Posterior vena cava (tissue), 2 donors: ENCODE measurements around the gene AMBP. TPM values are rescaled to one million over a fixed set of nuclear protein-coding genes. Genes with fewer than 3 reads are reported as not detected.
"Not testable (repeated sequence)": the region's sequence is repeated elsewhere in the genome, so short reads cannot be mapped to it uniquely, and the experiment has no call there.

ENCODE experiments used
- DNase-seq: peaks from one replicate; pipeline ENCODE4 v3.0.0-alpha.2; 2020; ENCODE audit warnings: low spot score
- intact Hi-C, 2 donors: fragments of 100-400 bp; cut with DNase I; formaldehyde crosslinking; loops; one replicate each; pipeline versions ENCODE4 v1.14.1 to v1.14.2; 2022 to 2023
- total RNA-seq, 2 donors: library from RNA; stranded (reverse); fragmentation: NEBNext Ultra II Directional; extraction: Animal tissue kit (Norgen Biotek cat#: 25700); gene quantifications; one replicate each; pipeline ENCODE4 v1.2.1, GENCODE V29; 2021
- donor health status: DM: yes; HTN: yes; CAD: no.
- donor health status: DM: yes; HTN: yes; CAD: no.

AMBP gene
- total RNA-seq, 2 donors from 2014 or later = 0.65 TPM; not detected in 1

- peak; percentile 76 for DNase-seq
- intact Hi-C loops = no loop called here
Measured at GRCh38 chr9:114096041-114096511, 18.0 kb upstream of the AMBP start.

GRCh38 chr9:114094971-114095370, 16.9 kb upstream of the AMBP start:
- peak; percentile 73 for DNase-seq
- intact Hi-C loops = no loop called here

GRCh38 chr9:114093761-114094505, 15.8 kb upstream of the AMBP start:
- intact Hi-C loops = no loop called here
- peak; percentile 28 for DNase-seq

DNA sequence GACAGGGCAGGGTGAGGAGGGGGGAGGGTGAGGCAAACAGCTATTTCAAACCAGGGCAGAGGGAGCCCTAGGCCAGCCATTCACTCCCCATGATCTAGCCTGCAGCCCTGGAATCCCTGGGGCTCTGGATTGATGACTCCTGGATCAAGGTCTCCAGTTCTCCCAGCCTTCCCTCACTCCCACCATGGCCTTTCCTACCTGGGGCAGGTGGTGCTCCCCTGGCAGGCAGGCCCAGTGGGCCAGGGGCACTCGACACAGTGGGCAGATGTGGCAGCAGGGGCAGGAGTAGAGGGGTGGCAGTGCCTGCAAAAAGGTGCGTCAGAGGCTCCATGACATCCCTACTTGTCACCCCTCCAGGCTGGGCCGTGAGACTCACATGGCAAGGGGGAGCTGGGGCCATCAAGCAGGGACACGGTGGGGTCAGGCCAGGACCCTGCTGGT, 15.0 kb upstream of the AMBP start:
- DNase-seq = peak; percentile 65
- intact Hi-C loops = no loop called here

DNA sequence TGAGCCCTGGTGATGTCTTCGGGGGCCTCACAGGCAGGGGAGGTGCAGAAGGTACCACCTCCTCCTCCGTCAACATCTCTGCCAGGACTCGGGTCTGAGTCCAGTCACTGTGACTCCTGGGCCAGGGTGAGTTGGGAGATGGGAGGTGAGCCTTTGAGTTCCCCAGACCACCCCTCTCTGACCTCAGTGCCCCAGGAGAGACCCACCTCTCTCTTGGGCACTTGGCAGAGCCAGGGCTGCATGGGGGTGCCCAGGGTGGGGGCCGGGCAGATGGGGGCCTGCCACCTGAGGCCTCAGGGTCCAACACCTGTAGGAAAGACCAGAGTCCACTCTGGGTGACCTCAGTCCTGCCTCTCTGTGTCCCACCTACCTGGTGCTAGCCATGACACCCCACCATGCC, 14.2 kb upstream of the AMBP start:
- intact Hi-C loops = no loop called here
- DNase-seq = peak; percentile 64

- DNase-seq = peak; percentile 74
- intact Hi-C loops = no loop called here
Measured at GRCh38 chr9:114091711-114092110, 13.6 kb upstream of the AMBP start.

DNA sequence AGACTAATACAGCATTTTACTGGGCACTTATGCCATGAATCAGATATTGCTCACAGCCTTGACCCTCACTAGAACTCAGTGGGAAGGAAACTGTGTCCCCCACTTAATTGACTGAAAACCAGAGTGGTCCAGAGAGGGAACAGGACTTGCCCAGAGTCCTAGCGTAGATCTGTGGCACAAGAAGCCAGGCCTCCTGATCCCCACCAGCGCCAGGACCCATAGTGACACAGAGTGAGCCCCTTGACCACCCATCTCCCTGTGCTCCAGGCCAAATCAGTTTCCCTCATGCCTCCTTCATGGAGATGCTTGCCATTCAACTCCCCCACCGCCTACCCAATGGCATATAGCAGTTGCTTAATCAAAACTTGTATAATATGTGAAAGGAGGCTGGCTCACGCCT, 12.7 kb upstream of the AMBP start:
- intact Hi-C loops = no loop called here
- peak; percentile 56 for DNase-seq

DNA sequence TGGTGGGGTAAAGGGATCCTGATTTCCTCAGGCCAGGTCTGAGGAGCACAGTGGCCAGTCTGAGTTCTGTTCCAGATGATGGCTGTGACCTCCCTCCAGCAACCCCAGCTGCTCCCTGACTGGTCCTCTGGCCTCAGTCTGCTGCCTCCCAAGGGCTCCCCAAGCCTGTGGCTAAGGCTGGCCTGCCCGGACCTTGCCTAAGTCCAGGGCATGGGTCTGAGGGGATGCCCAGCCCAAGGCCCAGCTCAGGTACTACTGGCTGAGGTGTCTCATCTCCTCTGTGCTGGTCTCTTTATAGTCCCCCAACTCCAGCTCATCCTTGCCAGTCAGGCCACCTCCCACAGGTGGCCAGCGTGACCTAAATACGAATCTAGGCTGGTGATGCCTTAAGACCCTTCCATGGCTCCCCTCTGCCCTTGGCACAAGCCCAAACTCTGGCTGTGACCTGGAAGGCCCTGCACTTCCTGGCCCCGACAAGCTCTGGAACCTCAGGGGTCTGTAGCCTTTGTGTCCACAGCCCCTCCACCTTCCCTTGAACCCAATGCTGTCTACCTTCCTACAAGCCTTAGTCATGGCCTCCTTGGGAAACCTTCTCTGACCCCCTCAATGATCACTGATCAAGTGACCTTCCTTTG, 11.2 kb upstream of the AMBP start:
- intact Hi-C loops = no loop called here

GRCh38 chr9:114088571-114089170, 10.6 kb upstream of the AMBP start:
- intact Hi-C loops = no loop called here
- DNase-seq = no peak

More for the DNA sequence above, 11.2 kb upstream of the AMBP start:
- no peak for DNase-seq

DNA sequence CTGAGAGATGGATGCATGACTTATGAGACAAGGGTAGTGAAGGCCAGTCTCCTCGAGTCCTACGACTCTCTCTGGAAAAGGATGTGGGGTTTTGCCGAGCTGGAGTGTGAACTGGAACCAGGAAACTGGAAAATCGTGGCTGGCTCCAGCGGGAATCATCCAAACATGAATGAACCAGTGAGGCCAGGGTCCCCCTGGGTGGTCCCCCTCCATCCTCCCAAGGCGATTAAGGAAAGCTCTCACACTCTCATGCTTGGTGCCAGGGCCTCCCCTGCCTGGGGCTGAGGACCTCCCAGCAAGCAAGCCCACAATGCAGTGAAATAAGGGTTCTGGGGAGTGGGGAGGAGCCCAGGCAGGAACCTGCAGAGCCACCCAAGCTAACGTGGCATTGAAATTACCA, 9.6 kb upstream of the AMBP start:
- intact Hi-C loops = no loop called here
- no peak for DNase-seq

DNA sequence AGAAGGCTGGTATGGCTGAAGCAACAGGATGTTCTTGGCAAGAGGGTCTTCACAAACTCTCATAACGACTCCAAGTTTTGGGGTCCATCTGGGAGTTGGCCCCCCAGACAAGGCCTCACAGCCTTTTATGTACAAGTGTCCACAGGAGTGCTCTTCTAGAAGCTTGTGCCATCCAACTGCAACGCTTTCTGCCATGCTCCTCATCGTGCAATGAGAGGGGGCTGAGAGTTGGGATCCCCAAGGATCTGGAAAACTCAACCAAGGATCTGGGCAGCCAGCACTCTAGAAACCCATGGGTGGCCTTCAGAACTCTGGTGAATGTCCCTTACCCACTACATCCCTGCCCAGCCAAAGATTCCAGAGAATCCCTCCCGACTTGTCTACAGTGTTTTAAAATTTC, 8.5 kb upstream of the AMBP start:
- intact Hi-C loops = no loop called here
- no peak for DNase-seq

- intact Hi-C loops = no loop called here
- no peak for DNase-seq
Measured at GRCh38 chr9:114086009-114086408, 7.9 kb upstream of the AMBP start.

- no peak for DNase-seq
- intact Hi-C loops = no loop called here
Measured at GRCh38 chr9:114085387-114085789, 7.3 kb upstream of the AMBP start.

- intact Hi-C loops = loop anchor here in 1 of 2 donors (5.0 kb wide), 1 partner anchor 203 kb away; no protein-coding TSS in a partner anchor
- DNase-seq = no peak
Measured at GRCh38 chr9:114084282-114085073, 6.4 kb upstream of the AMBP start.

DNA sequence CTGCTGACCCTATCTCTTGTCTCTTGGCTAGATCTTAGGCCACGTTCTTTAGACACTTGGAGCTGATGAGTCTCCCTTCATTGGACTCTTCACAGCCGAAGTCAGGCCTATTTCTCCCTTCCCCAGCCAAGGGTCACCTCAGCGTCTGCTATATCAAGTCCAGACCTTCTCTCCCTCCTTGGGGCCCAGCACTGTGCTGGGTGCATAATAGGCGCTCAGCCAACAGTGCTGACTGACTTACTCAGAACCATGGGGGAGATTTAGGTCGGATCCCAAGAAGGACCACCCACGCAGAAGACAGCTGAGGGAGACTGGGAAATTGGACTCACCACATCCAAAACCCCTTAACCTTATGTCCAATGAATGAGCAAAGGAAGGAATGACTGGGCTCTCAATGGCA, 5.6 kb upstream of the AMBP start:
- peak; percentile 72 for DNase-seq
- intact Hi-C loops = loop anchor here in 1 of 2 donors (5.0 kb wide), 1 partner anchor 204 kb away; no protein-coding TSS in a partner anchor

DNA sequence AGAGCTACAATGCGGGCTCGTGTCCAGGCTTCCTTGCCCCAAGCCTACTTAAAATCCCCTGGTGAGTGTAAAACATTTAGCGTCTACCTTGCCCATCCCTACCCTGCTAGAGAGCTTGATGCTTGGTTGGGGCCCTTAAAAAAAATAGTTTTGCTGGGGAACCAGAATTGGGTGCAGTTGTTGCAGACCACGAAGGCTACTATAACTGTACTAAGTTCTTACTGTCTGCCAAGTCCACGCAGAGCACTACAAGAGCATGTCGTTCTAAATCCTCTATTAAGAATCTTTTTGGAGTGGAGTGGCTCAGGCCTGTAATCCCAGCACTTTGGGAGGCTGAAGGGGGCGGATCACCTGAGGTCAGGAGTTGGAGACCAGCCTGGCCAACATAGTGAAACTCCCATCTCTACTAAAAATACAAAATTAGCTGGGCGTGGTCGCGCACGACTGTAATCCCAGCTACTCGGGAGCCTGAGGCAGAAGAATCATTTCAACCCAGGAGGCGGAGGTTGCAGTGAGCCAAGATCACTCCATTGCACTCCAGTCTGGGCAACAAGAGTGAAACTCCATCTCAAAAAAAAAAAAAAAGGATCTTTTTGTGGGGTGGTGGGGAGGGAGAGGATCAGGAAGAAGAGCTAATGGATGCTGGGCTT, 4.8 kb upstream of the AMBP start:
- not testable (repeated sequence) for DNase-seq
- intact Hi-C loops = loop anchor here in 1 of 2 donors (5.0 kb wide), 1 partner anchor 204 kb away; no protein-coding TSS in a partner anchor

DNA sequence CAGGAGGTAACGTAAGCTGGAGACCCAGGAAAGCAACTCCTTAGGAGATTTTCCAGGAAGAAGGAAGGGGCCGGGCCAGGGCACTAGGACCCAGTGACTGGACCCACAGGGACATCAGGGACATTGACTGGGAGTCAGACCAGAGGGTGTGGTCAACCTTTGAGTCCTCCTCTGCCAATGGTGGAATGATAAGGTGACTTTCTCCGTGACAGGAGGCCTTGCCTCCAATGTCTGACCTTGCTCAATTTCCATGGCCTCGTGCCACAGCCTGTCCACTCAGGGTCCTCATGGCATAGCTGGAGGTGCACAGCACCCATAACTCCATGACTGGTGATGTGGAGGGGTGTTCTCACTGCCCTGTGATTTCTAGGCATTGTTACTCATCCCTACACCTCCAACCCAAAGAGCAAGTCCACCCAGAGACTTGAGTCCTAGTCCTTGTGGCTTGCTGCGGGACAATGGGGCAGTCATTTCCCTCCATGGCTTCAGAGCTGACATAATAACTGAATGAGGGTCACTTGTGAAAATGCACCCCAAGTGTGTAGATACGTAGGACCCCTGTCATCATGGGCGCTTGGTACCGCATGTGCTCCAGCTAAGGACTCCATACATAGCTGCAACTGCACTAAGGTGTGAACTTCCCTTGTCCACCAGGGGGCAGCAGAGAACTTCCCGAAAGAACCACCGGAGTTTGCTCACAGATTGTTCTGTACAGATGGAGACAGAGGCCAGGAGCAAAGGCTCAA, 4.1 kb upstream of the AMBP start:
- DNase-seq = peak; percentile 93
- intact Hi-C loops = loop anchor here in 1 of 2 donors (5.0 kb wide), 1 partner anchor 205 kb away; no protein-coding TSS in a partner anchor

GRCh38 chr9:114081441-114082016, 3.4 kb upstream of the AMBP start:
- intact Hi-C loops = loop anchor here in 1 of 2 donors (5.0 kb wide), 1 partner anchor 206 kb away; no protein-coding TSS in a partner anchor
- DNase-seq = peak; percentile 74
